ENCODE measurements around the gene CYP19A1. TPM values are rescaled to one million over a fixed set of nuclear protein-coding genes. Genes with fewer than 3 reads are reported as not detected.

CYP19A1 gene
- total and polyA plus RNA-seq, 2 experiments from 2014 or later = 1.4 to 35.4 TPM

- 91% methylated on average over 3 of the region's 3 CpGs for WGBS (ENCODE audit: low lambda C conversion rate, missing lambda C conversion rate)
- H4K20me1 ChIP-seq (ENCODE audit: insufficient read depth, poor library complexity, severe bottlenecking) = no peaks in the 10 kb centered on the region
- H3K27me3 ChIP-seq = no peaks in the 10 kb centered on the region
- H3K79me2 ChIP-seq = no peaks in the 10 kb centered on the region
- no peaks in the 10 kb centered on the region for H3K9me3 ChIP-seq (ENCODE audit: low read depth)
- peaks cover 21% of the 10 kb centered on the region for H3K4me1 ChIP-seq (ENCODE audit: insufficient read depth)
- H3K4me2 ChIP-seq = no peak overlapping the region
- TF ChIP-seq CTCF (IDR thresholded peaks at IDR 0.05; ENCODE audit: poor library complexity) (no peak), EZH2phosphoT487 (IDR thresholded peaks at IDR 0.05; ENCODE audit: low read depth, severe bottlenecking, unreplicated experiment) (no peak), EZH2 (IDR thresholded peaks at IDR 0.05; ENCODE audit: borderline replicate concordance) (no peak)
- no peak for DNase-seq (ENCODE audit: low spot score)
- H3K4me3 ChIP-seq = no peak overlapping the region
- no peak overlapping the region for H3K27ac ChIP-seq
- no peaks in the 10 kb centered on the region for H3K36me3 ChIP-seq (replicated peaks; ENCODE audit: insufficient read depth, low read depth)
- H3K9me2 ChIP-seq (replicated peaks; ENCODE audit: insufficient read depth) = no peaks in the 10 kb centered on the region
- H2AFZ ChIP-seq = no peak overlapping the region
Measured at GRCh38 chr15:51307811-51308210, 30.6 kb downstream of the CYP19A1 start.

DNA sequence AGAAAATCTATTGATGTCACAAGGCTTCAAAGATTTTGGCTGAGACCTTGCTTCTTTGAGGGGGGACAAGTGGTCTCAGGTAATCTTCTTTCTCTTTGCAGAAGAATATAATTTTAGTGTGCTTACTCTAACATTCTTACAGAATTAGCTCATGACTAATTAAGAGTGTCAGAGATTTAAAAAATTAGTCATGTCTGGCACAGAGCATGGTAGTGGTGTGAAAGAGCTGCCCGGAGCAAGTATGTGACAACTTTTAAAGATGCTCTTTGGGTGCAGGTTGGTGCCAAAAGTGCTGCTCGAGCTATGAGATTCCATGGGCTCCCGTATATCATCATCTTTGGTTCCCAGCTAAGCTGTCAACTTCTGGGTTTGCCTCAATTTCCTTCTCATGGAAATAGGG lies 31.1 kb downstream of the CYP19A1 start:
- Histone ChIP-seq H3K27ac (no peak overlapping the region), H3K9me2 (replicated peaks; ENCODE audit: insufficient read depth) (no peaks in the 10 kb centered on the region), H3K36me3 (replicated peaks; ENCODE audit: insufficient read depth, low read depth) (no peaks in the 10 kb centered on the region), H3K4me3 (no peak overlapping the region), H3K9me3 (ENCODE audit: low read depth) (no peaks in the 10 kb centered on the region), H3K4me1 (ENCODE audit: insufficient read depth) (peaks cover 16% of the 10 kb centered on the region), H2AFZ (no peak overlapping the region), H3K4me2 (no peak overlapping the region), H3K27me3 (no peaks in the 10 kb centered on the region), H3K79me2 (no peaks in the 10 kb centered on the region), H4K20me1 (ENCODE audit: insufficient read depth, poor library complexity, severe bottlenecking) (no peaks in the 10 kb centered on the region)
- no peak for TF ChIP-seq EZH2 (IDR thresholded peaks at IDR 0.05; ENCODE audit: borderline replicate concordance)
- TF ChIP-seq CTCF (IDR thresholded peaks at IDR 0.05; ENCODE audit: poor library complexity) = no peak
- TF ChIP-seq EZH2phosphoT487 (IDR thresholded peaks at IDR 0.05; ENCODE audit: low read depth, severe bottlenecking, unreplicated experiment) = no peak
- WGBS (ENCODE audit: low lambda C conversion rate, missing lambda C conversion rate) = 96% methylated on average over 3 of the region's 3 CpGs
- DNase-seq (ENCODE audit: low spot score) = no peak

DNA sequence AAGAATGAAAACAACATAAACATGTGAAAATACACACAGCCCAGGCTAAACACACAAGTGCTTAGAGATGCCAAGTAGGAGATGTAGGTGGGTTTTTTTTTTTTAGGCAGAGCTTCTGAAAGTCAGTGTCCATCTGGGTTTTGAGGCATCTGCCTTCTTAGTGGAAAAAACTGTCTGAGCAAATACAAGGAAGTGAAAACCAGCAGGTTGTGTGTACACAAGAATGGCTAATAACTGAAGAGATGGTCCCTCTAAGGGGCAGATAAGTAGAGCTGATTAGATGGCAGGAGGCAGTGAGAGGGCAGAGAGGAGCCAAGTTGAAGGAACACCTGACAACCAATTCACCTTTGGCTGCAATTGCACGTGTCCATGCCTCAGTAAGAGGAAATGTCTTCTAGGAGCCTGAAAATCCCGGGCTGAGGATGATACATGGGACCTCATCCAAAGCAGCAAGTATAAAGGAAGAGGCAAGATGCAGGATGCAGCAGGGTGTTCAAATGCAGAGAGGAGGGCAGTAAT lies 34.9 kb downstream of the CYP19A1 start:
- H3K9me3 ChIP-seq (ENCODE audit: low read depth) = no peaks in the 10 kb centered on the region
- WGBS (ENCODE audit: low lambda C conversion rate, missing lambda C conversion rate) = 61% methylated on average over 2 of the region's 2 CpGs

More for the DNA sequence above, 34.9 kb downstream of the CYP19A1 start:
- DNase-seq (ENCODE audit: low spot score) = peak; percentile 18
- Histone ChIP-seq H3K27me3 (no peaks in the 10 kb centered on the region), H4K20me1 (ENCODE audit: insufficient read depth, poor library complexity, severe bottlenecking) (no peaks in the 10 kb centered on the region), H3K4me3 (no peak overlapping the region), H3K9me2 (replicated peaks; ENCODE audit: insufficient read depth) (no peaks in the 10 kb centered on the region), H3K4me2 (no peak overlapping the region), H3K79me2 (no peaks in the 10 kb centered on the region), H3K36me3 (replicated peaks; ENCODE audit: insufficient read depth, low read depth) (no peaks in the 10 kb centered on the region), H3K27ac (peak overlapping the region; percentile 47), H3K4me1 (ENCODE audit: insufficient read depth) (peaks cover 14% of the 10 kb centered on the region), H2AFZ (no peak overlapping the region)
- no peak for TF ChIP-seq EZH2phosphoT487 (IDR thresholded peaks at IDR 0.05; ENCODE audit: low read depth, severe bottlenecking, unreplicated experiment)
- TF ChIP-seq CTCF (IDR thresholded peaks at IDR 0.05; ENCODE audit: poor library complexity) = no peak
- TF ChIP-seq EZH2 (IDR thresholded peaks at IDR 0.05; ENCODE audit: borderline replicate concordance) = no peak
